GM12891 (cell line): Measurements from ENCODE around the gene SUN5.

Experiments used
- POLR2AphosphoS5 ChIP-seq: IDR thresholded peaks from 2 replicates; pipeline ENCODE4 v1.6.1; 2011; ENCODE audit warnings: low read depth, low read length, control low read depth
- TAF1 ChIP-seq: IDR thresholded peaks from 2 replicates; pipeline ENCODE4 v1.6.1; 2011; ENCODE audit warnings: low read depth, low read length, control low read depth

DNA sequence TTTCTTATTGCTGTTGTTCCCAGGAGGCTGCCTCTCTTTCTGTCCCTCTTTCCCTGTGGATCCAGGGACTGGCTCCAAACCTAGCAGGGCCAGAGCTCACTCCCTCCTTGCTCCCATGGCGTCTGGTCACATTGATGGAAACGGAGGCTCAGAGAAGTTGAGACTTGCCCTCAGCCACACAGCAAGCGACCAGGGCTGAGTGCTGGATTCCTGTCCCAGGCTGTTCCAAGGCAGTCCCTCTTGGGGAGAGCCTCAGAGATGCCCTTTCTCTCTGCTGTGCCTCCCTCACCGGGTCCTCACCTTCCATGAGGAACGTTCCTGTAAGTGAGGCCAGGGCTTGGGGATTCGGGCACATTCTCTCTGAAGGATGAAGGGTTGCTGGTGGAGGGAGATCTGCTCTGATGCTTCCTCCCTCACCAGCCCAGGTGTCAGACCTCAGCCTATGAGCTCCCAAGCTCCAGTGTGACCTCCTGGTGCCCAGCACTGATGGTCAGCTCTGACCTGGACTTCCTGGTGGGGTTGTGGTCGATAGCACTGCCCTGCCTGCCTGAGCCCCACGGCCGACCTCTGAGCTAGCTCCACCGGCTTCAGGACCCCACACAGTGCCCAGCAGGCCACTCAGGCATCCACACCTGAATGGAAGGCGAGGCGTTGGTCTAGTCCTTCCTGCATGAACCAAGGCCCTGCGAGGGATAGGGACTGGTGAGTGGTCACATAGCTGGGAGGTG lies 26.8 kb downstream of the SUN5 start:
- TF ChIP-seq POLR2AphosphoS5: no peak
- no peak for TF ChIP-seq TAF1
